ENCODE results near the gene IQSEC1.

IQSEC1 gene

GRCh38 chr3:12941495-12942023, 131.7 kb downstream of the IQSEC1 start:
- Histone ChIP-seq H3K27ac (ENCODE audit: low read depth, low read length) (no peak overlapping the region), H3K36me3 (ENCODE audit: control insufficient read depth, insufficient read depth, low read length) (peaks cover 23% of the 10 kb centered on the region), H3K4me1 (ENCODE audit: control insufficient read depth, insufficient read depth, low read length) (peaks cover 17% of the 10 kb centered on the region), H3K9ac (ENCODE audit: low read length) (no peak overlapping the region), H3K9me3 (ENCODE audit: control insufficient read depth, insufficient read depth, low read depth, low read length) (no peaks in the 10 kb centered on the region), H3K4me3 (ENCODE audit: low read depth, low read length) (no peak overlapping the region), H3K27me3 (ENCODE audit: control insufficient read depth, insufficient read depth, low read length) (no peaks in the 10 kb centered on the region)

DNA sequence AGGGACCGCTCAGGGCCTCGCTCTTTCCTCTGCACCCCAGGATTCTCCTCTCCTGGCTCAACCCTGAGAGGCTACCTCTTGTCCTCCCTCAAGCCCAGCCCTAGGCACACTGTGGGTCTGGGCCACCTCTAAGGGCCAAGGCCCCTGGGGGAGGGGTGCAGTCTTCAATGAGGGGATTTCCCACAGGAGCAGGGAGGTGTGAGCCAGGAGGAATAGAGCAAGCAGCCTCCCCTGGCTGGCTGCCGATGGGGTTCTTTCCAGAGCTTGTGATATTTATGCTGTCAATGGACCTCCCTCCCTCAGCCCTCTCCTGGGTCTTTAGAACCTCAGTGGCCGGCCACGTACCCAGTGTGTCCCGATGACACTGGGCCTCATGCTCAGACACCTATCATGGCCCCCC, 132.4 kb downstream of the IQSEC1 start:
- Histone ChIP-seq H3K9me3 (ENCODE audit: control insufficient read depth, insufficient read depth, low read depth, low read length) (no peaks in the 10 kb centered on the region), H3K4me1 (ENCODE audit: control insufficient read depth, insufficient read depth, low read length) (peaks cover 17% of the 10 kb centered on the region), H3K27me3 (ENCODE audit: control insufficient read depth, insufficient read depth, low read length) (no peaks in the 10 kb centered on the region), H3K4me3 (ENCODE audit: low read depth, low read length) (no peak overlapping the region), H3K36me3 (ENCODE audit: control insufficient read depth, insufficient read depth, low read length) (peaks cover 30% of the 10 kb centered on the region), H3K9ac (ENCODE audit: low read length) (no peak overlapping the region), H3K27ac (ENCODE audit: low read depth, low read length) (no peak overlapping the region)

- Histone ChIP-seq H3K9me3 (ENCODE audit: control insufficient read depth, insufficient read depth, low read depth, low read length) (no peaks in the 10 kb centered on the region), H3K4me1 (ENCODE audit: control insufficient read depth, insufficient read depth, low read length) (peaks cover 3% of the 10 kb centered on the region; the same call in 1 of the 2 replicates), H3K27ac (ENCODE audit: low read depth, low read length) (no peak overlapping the region), H3K36me3 (ENCODE audit: control insufficient read depth, insufficient read depth, low read length) (peaks cover 45% of the 10 kb centered on the region), H3K9ac (ENCODE audit: low read length) (no peak overlapping the region), H3K4me3 (ENCODE audit: low read depth, low read length) (no peak overlapping the region), H3K27me3 (ENCODE audit: control insufficient read depth, insufficient read depth, low read length) (no peaks in the 10 kb centered on the region)
These were observed 134.1 kb downstream of the IQSEC1 start for GRCh38 chr3:12939137-12939536.

DNA sequence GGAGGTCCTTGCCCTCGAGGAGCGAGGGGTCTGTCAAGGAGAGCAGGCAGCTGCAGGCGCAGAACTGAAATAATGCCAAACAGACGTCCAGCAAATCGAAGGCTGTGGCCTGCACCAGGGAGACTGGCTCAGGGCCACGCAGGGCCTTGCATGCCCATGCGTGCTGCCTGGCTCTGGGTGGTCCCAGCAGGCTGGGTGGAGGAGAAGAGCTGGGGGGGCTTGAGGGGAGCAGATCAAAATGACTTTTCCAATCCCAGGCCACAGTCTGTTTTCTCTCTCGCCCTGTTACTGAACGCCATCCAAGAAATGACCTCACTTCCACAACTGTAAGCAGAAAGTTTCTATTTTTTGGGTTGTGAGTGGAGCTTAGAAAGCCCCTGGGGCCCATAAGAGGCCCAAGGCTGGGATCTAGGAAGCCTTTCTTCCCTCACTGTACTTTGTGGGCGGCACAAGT, 134.9 kb downstream of the IQSEC1 start:
- Histone ChIP-seq H3K36me3 (ENCODE audit: control insufficient read depth, insufficient read depth, low read length) (peaks cover 51% of the 10 kb centered on the region), H3K27me3 (ENCODE audit: control insufficient read depth, insufficient read depth, low read length) (no peaks in the 10 kb centered on the region), H3K9ac (ENCODE audit: low read length) (no peak overlapping the region), H3K4me3 (ENCODE audit: low read depth, low read length) (no peak overlapping the region), H3K4me1 (ENCODE audit: control insufficient read depth, insufficient read depth, low read length) (no peaks in the 10 kb centered on the region), H3K9me3 (ENCODE audit: control insufficient read depth, insufficient read depth, low read depth, low read length) (no peaks in the 10 kb centered on the region), H3K27ac (ENCODE audit: low read depth, low read length) (no peak overlapping the region)

DNA sequence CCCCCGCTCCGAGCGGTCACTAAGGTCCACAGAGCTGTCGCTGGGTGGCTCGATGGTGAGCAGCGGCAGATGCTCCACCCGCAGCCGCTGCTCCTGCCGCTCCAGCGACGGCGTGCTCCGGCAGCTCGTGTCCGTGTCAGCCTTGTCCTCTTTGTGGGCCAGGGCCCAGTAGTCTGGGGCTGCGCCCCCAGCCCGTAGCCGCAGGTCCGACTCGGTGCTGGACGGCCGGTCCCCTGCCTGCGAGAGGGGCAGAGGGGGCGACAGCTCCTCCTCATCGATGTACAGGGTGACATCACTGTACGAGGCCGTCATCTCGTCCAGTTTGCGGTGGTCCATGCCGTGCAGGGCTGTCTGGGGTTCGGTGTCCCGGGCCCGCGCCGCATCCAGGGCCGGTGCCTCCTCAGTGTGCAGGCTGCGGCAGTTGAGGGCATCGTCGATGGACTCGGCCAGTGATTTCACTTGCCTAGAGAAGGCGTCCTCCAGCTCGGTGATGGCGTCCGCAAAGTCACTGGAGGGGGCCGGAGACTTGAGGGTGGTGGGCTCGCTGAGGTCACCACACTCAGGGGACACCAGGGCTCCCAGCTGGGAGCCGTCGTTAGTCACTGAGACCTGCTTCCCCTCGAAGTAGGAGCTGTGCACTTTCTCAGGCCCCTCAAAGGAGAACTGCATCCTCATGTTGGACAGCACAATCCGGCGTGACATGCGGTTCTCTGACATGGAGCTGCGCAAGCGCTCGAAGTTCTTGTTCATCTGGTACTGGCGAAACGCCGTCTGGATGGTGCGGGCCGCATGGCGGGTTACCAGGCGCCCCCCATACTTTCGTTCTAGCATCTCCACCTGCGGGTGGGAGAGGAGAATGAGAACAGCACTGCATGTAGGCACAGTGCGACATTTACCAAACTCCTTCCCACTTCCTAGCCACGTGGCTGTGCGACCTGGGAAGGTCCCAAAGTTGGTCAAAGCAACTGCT, 137.1 kb downstream of the IQSEC1 start:
- Histone ChIP-seq H3K27ac (ENCODE audit: low read depth, low read length) (no peak overlapping the region), H3K27me3 (ENCODE audit: control insufficient read depth, insufficient read depth, low read length) (no peaks in the 10 kb centered on the region), H3K36me3 (ENCODE audit: control insufficient read depth, insufficient read depth, low read length) (peaks cover 57% of the 10 kb centered on the region), H3K9ac (ENCODE audit: low read length) (no peak overlapping the region), H3K4me3 (ENCODE audit: low read depth, low read length) (no peak overlapping the region), H3K4me1 (ENCODE audit: control insufficient read depth, insufficient read depth, low read length) (no peaks in the 10 kb centered on the region), H3K9me3 (ENCODE audit: control insufficient read depth, insufficient read depth, low read depth, low read length) (no peaks in the 10 kb centered on the region)

DNA sequence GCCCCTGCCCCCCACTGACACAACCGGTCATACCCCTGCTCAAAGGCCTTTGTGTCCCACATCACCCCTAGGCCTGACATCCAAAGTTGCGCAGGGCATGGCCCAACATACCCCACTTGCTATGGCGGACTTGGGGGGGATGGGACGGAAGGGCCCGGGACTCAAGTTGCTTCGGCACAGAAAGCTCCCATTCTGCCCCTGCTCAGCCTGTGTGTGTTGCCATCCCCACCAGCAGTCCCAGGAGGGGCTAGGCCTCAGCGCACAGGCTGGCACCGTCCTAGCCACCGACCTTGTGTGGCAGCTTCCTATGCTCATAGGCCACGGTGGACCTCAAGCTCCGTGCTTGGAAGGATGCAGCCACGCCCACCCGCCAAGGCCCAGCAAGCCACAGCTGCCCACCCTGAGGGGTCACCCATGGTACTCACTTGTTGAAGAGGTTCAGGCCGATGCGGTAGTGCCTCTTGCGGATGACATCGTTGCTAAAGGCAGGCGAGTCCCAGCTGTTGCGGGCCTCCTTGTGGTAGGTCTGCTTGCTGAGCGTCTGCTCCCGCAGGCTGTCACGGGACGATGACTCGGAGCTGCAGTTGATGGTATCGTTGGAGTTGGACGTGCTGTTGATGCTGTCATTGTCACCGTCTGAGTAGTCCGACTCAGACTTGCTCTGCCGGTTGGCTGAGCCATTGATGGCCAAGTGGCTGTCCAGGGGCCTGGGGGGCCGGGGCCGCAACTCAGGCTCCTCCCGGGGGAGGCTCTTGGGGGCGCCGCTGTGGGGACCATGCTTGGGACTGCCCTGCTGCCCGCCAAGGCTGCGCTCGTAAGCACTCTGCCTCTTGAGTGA, 138.0 kb downstream of the IQSEC1 start:
- Histone ChIP-seq H3K4me3 (ENCODE audit: low read depth, low read length) (no peak overlapping the region), H3K27me3 (ENCODE audit: control insufficient read depth, insufficient read depth, low read length) (no peaks in the 10 kb centered on the region), H3K4me1 (ENCODE audit: control insufficient read depth, insufficient read depth, low read length) (no peaks in the 10 kb centered on the region), H3K27ac (ENCODE audit: low read depth, low read length) (no peak overlapping the region), H3K36me3 (ENCODE audit: control insufficient read depth, insufficient read depth, low read length) (peaks cover 51% of the 10 kb centered on the region), H3K9me3 (ENCODE audit: control insufficient read depth, insufficient read depth, low read depth, low read length) (no peaks in the 10 kb centered on the region), H3K9ac (ENCODE audit: low read length) (no peak overlapping the region)

- H3K9me3 ChIP-seq (ENCODE audit: control insufficient read depth, insufficient read depth, low read depth, low read length) = no peaks in the 10 kb centered on the region
- no peak overlapping the region for H3K4me3 ChIP-seq (ENCODE audit: low read depth, low read length)
- H3K36me3 ChIP-seq (ENCODE audit: control insufficient read depth, insufficient read depth, low read length) = peaks cover 51% of the 10 kb centered on the region
- H3K4me1 ChIP-seq (ENCODE audit: control insufficient read depth, insufficient read depth, low read length) = no peaks in the 10 kb centered on the region
- H3K27me3 ChIP-seq (ENCODE audit: control insufficient read depth, insufficient read depth, low read length) = no peaks in the 10 kb centered on the region
- H3K9ac ChIP-seq (ENCODE audit: low read length) = no peak overlapping the region
- H3K27ac ChIP-seq (ENCODE audit: low read depth, low read length) = no peak overlapping the region
These were observed 138.8 kb downstream of the IQSEC1 start for GRCh38 chr3:12934431-12934830.

DNA sequence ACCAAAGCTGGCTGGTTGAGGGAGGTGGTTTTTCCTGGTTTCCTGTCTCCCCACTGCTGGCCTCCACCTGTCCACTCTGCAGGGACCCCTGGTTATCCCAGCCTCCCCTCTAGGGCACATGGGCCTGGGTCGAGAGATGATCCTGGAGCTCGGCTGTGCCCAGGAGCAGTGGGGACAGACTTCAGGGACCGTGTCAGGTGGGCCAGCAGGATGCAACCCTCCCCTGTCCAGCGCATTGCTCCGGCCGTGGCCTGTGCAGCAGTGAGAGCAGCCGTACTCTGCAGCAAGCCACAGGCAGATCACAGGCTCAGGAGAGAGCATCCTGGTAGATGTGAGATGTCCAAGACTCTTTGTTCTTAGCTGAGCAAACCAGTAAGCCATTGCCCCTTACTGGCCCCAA, 139.3 kb downstream of the IQSEC1 start:
- H3K27ac ChIP-seq (ENCODE audit: low read depth, low read length) = no peak overlapping the region
- H3K36me3 ChIP-seq (ENCODE audit: control insufficient read depth, insufficient read depth, low read length) = peaks cover 54% of the 10 kb centered on the region

DNA sequence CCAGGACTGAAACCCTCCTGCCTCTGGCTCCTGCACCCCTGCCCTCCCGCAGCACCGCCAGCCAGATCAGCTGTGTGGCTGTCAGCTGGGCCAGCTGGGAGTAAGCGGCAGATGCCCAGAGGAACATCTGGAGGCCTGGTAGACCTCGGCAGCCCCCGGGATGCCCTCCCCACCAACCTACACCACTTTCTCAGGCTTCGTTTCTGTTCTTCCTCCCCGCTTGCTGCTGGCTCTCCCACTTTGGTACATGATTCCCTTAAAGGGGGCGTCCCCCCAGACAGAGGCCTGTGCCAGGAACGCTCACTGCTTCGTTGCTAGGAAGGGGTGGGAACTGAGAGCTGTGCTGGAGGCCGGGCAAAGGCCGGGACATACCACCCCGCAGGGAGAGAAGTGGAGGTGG, 140.5 kb downstream of the IQSEC1 start:
- no peaks in the 10 kb centered on the region for H3K4me1 ChIP-seq (ENCODE audit: control insufficient read depth, insufficient read depth, low read length)
- no peak overlapping the region for H3K9ac ChIP-seq (ENCODE audit: low read length)
- H3K27me3 ChIP-seq (ENCODE audit: control insufficient read depth, insufficient read depth, low read length) = no peaks in the 10 kb centered on the region
- peaks cover 51% of the 10 kb centered on the region for H3K36me3 ChIP-seq (ENCODE audit: control insufficient read depth, insufficient read depth, low read length)
- H3K27ac ChIP-seq (ENCODE audit: low read depth, low read length) = no peak overlapping the region
- no peak overlapping the region for H3K4me3 ChIP-seq (ENCODE audit: low read depth, low read length)
- no peaks in the 10 kb centered on the region for H3K9me3 ChIP-seq (ENCODE audit: control insufficient read depth, insufficient read depth, low read depth, low read length)

More for the DNA sequence above, 139.3 kb downstream of the IQSEC1 start:
- H3K9me3 ChIP-seq (ENCODE audit: control insufficient read depth, insufficient read depth, low read depth, low read length) = no peaks in the 10 kb centered on the region
- no peak overlapping the region for H3K4me3 ChIP-seq (ENCODE audit: low read depth, low read length)
- no peaks in the 10 kb centered on the region for H3K4me1 ChIP-seq (ENCODE audit: control insufficient read depth, insufficient read depth, low read length)
- H3K27me3 ChIP-seq (ENCODE audit: control insufficient read depth, insufficient read depth, low read length) = no peaks in the 10 kb centered on the region
- no peak overlapping the region for H3K9ac ChIP-seq (ENCODE audit: low read length)

- Histone ChIP-seq H3K9ac (ENCODE audit: low read length) (no peak overlapping the region), H3K27me3 (ENCODE audit: control insufficient read depth, insufficient read depth, low read length) (no peaks in the 10 kb centered on the region), H3K36me3 (ENCODE audit: control insufficient read depth, insufficient read depth, low read length) (peaks cover 51% of the 10 kb centered on the region), H3K9me3 (ENCODE audit: control insufficient read depth, insufficient read depth, low read depth, low read length) (no peaks in the 10 kb centered on the region), H3K4me3 (ENCODE audit: low read depth, low read length) (no peak overlapping the region), H3K4me1 (ENCODE audit: control insufficient read depth, insufficient read depth, low read length) (no peaks in the 10 kb centered on the region), H3K27ac (ENCODE audit: low read depth, low read length) (no peak overlapping the region)
These were observed 140.9 kb downstream of the IQSEC1 start for GRCh38 chr3:12932347-12932746.
